SK-N-SH treated with all-trans-retinoic acid at 6 μM for 48 hours (cell line): ENCODE results near the gene UBR1.

Source experiments
- ARNTL ChIP-seq: fragments of 450-650 bp; formaldehyde crosslinking; IDR thresholded peaks from 2 replicates; pipeline ENCODE4 v1.5.0; 2020; ENCODE audit warnings: low read depth, mild to moderate bottlenecking, moderate library complexity, borderline replicate concordance
- BACH2 ChIP-seq: fragments of 250-450 bp; sonication (Bioruptor Pico); IDR thresholded peaks from 2 replicates; pipeline ENCODE4 v1.9.0; 2021; ENCODE audit warnings: mild to moderate bottlenecking, borderline replicate concordance
- ESRRG ChIP-seq: fragments of 250-450 bp; sonication (Bioruptor Pico); IDR thresholded peaks from 2 replicates; pipeline ENCODE4 v1.6.1; 2021; ENCODE audit warnings: mild to moderate bottlenecking
- ISL1 ChIP-seq: fragments of 250-450 bp; sonication (Bioruptor Pico); IDR thresholded peaks from 2 replicates; pipeline ENCODE4 v2.1.2; 2022; ENCODE audit warnings: mild to moderate bottlenecking, moderate library complexity
- PATZ1 ChIP-seq: fragments of 250-450 bp; sonication (Bioruptor Pico); IDR thresholded peaks from 2 replicates; pipeline ENCODE4 v1.8.0; 2020; ENCODE audit warnings: mild to moderate bottlenecking, moderate library complexity, borderline replicate concordance
- POU6F1 ChIP-seq: fragments of 250-450 bp; sonication (Bioruptor Pico); IDR thresholded peaks from 2 replicates; pipeline ENCODE4 v1.8.0; 2021; ENCODE audit warnings: low read depth, mild to moderate bottlenecking, moderate library complexity, borderline replicate concordance
- RARB ChIP-seq: fragments of 250-450 bp; sonication (Bioruptor Pico); IDR thresholded peaks from 2 replicates; pipeline ENCODE4 v1.8.0; 2021; ENCODE audit warnings: mild to moderate bottlenecking, moderate library complexity
- TCF4 ChIP-seq: fragments of 250-450 bp; sonication (Bioruptor Pico); IDR thresholded peaks from 2 replicates; pipeline ENCODE4 v1.8.0; 2021; ENCODE audit warnings: mild to moderate bottlenecking, moderate library complexity, borderline replicate concordance
- TOX ChIP-seq: fragments of 250-450 bp; sonication (Bioruptor Pico); IDR thresholded peaks from 2 replicates; pipeline ENCODE4 v1.8.0; 2021; ENCODE audit warnings: mild to moderate bottlenecking, moderate library complexity, borderline replicate concordance
- ZC3H10 ChIP-seq: fragments of 250-450 bp; sonication (Bioruptor Pico); IDR thresholded peaks from 2 replicates; pipeline ENCODE4 v1.5.1; 2021; ENCODE audit warnings: mild to moderate bottlenecking, moderate library complexity
- ZFP30 ChIP-seq: fragments of 450-650 bp; formaldehyde crosslinking; IDR thresholded peaks from 2 replicates; pipeline ENCODE4 v1.5.0; 2022; ENCODE audit warnings: mild to moderate bottlenecking, moderate library complexity
- ZNF565 ChIP-seq: fragments of 450-650 bp; formaldehyde crosslinking; conservative IDR thresholded peaks from 2 replicates; pipeline ENCODE4 v1.5.0; 2020; ENCODE audit warnings: low read depth, mild to moderate bottlenecking, moderate library complexity

GRCh38 chr15:43106486-43106829, 620 bp upstream of the UBR1 start:
- TF ChIP-seq ARNTL (no peak), ZC3H10 (CRISPR knock-in tag) (no peak), ZFP30 (CRISPR knock-in tag) (no peak), POU6F1 (no peak), TCF4 (CRISPR knock-in tag) (no peak), ESRRG (CRISPR knock-in tag) (no peak), ZNF565 (CRISPR knock-in tag) (no peak), ISL1 (CRISPR knock-in tag) (no peak), RARB (CRISPR knock-in tag) (no peak), PATZ1 (CRISPR knock-in tag) (no peak), BACH2 (no peak), TOX (no peak)
